HG03095 (cell line): Measurements from ENCODE around the gene AATK.
"Not testable (repeated sequence)": the region's sequence is repeated elsewhere in the genome, so short reads cannot be mapped to it uniquely, and the experiment has no call there.

Source experiments
- ATAC-seq: cut with Tn5 transposase; IDR thresholded peaks from one replicate; pipeline ENCODE4 v1.9.1; 2021; ENCODE audit warnings: moderate library complexity; ENCODE audit not compliant: unreplicated experiment

Gene AATK

DNA sequence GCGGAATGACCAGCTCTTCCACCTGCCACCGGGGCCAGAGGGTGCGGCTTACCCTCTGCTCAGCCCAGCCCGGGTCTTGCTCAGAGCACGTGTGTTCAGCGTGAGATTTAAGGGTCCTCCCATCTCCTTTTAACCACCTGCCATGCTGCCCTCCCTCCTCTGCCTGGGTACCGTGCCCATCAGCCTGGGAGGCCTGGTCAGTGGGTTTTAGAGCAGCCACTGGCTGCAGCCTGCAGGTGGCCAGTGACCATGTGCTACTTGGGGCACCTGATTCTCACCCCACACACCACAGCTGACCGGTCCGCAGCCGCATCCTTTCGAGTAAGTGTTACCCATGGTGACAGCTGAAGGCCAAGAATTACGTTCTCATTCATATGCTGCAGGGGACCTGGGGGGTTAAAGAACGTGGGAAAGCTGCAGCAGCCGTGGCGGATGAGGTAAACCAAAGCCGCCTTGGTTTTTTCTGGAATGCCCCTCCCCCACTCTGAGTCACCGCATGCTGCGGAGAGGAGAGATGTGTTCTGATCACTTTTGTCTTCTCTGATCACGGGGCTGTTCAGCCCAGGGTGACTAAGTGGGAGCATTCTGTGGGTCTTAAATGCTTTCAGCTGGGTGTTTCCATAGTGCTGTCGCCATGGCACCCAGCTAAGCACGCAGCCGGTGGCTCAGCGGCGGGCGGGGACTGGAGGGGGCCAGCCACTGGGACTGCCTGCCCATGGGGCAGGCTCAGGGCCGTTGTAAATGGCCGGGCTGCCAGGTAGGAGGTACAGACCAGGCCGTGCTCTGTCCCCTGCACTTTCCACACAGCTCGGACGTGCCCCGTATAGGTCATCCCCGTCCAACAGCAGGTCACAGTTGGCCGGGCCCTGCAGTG is 71.3 kb downstream of the AATK start:
- peak; percentile 49 for ATAC-seq

- ATAC-seq: no peak
These were observed 72.2 kb downstream of the AATK start for GRCh38 chr17:81093619-81094508.

DNA sequence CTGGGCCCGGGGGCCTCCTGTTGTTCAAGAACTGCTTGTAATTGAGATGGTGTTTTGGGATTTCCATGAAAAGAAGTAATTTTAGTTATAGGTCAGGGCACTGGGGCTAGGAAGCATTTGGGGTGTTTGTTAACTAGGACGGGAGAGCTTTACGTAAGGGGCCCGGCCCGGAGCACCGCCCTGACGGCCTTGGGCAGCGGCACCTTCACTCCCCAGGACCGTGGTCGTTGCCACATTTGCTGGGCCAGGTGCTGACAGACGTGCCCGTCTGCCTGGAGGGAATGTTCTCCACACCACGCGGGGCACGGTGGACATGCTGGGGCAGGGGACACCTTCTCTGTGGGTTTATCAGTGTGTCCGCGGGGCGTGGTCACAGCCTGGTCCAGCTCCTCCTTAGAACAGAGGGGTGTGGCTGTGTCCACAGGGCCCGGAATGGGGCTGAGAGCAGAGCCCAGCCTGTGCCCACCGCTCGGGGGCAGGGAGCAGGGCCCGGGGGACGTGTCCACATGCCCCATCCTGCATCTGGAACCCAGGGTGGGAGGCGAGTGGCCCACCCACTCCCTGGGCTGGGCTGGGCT is 73.4 kb downstream of the AATK start:
- no peak for ATAC-seq

- ATAC-seq: no peak
These were observed 74.1 kb downstream of the AATK start for GRCh38 chr17:81091774-81092517.

DNA sequence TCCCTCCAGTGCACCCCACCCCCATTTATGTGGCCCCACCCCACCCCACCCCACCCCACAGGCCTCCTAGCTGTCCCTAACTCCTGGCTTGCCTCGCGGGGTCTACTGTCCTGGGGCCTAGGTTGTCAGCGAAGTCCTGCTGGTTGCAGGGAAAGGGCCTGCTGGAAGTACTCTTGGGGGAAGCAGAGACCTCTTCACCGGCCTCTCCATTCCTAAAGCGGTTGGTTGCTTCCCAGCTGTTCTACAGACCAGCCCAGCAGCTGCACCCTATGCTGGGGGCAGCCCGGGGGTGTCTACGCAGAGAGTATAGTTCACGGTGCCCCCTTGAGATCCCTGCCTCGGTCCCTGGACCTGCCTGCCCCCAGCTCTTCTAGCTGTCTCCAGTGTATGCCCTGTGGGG is 74.9 kb downstream of the AATK start:
- no peak for ATAC-seq

GRCh38 chr17:81090361-81091136 is 75.5 kb downstream of the AATK start:
- no peak for ATAC-seq

DNA sequence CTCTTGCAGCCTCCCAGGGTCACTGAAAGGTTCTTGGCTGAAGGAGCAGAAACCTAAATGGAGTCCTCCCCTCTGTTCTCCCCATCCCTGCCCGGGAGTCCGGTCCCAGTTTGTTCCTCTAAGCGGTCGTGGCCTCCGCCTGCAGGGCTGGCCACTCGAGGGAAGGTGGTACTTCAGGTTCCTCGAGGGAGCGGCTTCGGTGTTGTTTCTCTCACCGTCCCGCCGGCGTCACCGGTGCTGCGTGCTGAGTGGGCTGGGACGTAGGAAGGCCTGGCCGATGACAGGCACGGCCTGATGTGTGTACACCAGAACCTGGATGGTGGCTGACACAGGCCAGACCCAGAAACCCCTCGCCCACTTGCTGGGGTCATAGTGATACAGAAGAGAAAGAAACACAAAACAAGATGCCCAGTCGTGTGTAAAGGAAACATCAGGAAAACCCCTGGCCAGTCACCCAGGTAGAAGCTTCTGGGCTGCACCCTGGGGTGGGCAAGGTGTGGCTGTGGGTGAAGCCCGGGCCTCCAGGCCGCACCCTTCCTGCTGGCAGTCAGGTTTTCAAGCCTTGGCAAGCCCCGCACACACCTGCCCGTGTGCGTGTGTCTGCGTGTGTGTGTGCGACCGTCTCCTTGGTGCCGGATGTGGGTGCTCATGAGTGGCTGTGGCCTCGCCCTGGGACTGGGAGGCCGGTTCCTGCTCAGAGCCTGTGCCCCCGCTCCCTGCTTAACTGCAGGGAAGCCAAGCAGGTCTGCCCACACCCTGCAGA is 79.1 kb downstream of the AATK start:
- ATAC-seq: no peak

- ATAC-seq: no peak
These were observed 80.6 kb downstream of the AATK start for GRCh38 chr17:81085420-81085911.

DNA sequence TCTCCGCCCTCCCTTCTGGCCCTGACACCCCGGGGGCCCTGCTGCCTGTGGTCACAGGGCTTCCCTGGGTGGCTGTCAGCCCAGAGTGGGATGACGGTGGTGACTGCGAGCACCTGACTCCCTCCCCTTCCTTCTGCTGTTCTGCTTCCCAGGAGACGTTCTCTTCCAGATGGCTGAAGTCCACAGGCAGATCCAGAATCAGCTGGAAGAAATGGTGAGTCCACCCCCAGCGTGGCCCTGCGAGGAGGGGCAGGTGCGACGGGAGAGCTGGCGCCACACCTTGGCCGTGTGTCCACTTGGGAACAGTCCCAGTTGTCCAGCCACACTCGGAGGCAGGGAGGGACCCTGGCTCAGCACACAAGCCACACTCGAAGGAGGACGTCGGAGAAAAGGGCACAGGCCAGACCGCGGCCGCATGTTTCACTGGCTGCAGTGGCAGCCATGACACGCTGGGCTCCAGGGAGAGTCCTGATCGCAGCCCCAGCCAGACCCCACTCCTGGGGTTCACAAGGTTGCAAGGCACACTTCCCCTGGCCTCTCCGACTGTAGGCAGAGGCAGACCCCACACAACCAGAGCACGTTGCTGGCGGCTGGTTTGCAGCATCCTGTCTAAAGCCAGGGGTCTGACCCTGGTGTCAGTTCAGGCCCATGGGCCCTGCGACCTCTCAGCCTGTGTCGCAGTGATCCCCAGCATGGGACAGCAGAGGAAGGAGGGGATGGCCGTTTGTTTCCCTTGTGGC is 81.2 kb downstream of the AATK start:
- ATAC-seq: no peak

- no peak for ATAC-seq
These were observed 82.8 kb downstream of the AATK start for GRCh38 chr17:81083125-81083765.

- ATAC-seq: no peak
These were observed 83.6 kb downstream of the AATK start for GRCh38 chr17:81082177-81083073.

DNA sequence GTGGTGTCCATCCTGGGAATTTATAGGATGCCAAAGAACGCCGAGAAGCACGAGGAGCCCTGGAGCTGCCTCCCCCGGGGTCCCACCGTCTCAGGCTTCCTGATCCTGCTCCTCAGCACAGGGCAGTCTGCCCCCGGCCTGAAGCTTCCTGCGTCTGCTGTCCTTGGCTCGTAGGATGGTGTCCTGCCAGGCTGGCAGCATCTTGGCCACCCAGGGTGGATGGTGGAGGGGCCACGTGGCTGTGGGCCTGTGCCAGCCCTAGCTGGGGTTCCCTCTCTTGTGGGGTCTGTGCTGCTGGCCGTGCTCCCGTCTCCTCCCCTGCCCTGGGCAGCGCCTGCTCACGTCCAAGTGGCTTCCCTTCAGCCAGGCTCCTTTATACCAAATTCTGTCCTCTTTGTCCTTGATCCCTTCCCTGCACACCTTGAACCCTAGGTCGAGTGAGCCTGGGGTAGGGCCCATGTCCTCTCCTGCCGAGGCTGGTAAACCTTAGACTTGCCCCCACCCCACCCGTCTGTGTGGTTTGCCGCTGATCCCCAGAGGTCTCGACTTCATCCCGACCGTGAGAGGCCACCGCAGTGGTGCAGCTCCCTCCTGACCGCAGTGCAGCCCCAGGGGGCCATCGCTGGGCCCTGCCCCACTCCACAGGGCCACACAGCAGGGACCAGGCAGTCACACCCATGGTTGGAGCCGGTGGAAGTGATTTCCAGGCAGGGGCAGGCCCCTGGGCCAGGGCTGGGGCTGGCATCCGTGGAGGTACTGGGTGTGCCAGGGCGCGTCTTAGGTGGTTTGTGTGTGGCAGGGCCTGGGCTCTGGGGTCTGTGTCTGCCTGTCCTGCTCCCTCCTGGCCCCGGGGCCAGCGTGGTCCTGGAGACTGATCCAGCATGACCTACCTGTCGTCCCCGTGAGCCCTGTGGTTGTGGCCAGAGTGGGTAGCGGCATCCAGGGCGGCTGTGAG is 84.5 kb downstream of the AATK start:
- no peak for ATAC-seq

GRCh38 chr17:81080019-81080418 is 86.0 kb downstream of the AATK start:
- ATAC-seq: no peak

GRCh38 chr17:81078026-81078913 is 87.8 kb downstream of the AATK start:
- not testable (repeated sequence) for ATAC-seq

- no peak for ATAC-seq
These were observed 89.8 kb downstream of the AATK start for GRCh38 chr17:81076141-81076679.
